AG10803 (cell line): ENCODE results near the gene GGTA1.

Source experiments
- DNase-seq: peaks from one replicate; pipeline ENCODE4 v3.0.0; 2010; ENCODE audit warnings: low read depth
- H3K4me3 ChIP-seq: 2 replicates; pipeline ENCODE4 v1.5.1; 2011; ENCODE audit warnings: mild to moderate bottlenecking, low read length, control low read depth
- CTCF ChIP-seq: conservative IDR thresholded peaks from 2 replicates; pipeline ENCODE4 v1.5.1; 2011; ENCODE audit warnings: mild to moderate bottlenecking, low read length, control low read depth, inconsistent platforms

The GGTA1 gene

GRCh38 chr9:121478816-121479676 is 20.6 kb downstream of the GGTA1 start:
- H3K4me3 ChIP-seq: no peak overlapping the region
- no peak for TF ChIP-seq CTCF
- DNase-seq: no peak

- no peak overlapping the region for H3K4me3 ChIP-seq
- TF ChIP-seq CTCF: no peak
Observed at GRCh38 chr9:121476156-121476555, 23.5 kb downstream of the GGTA1 start.

GRCh38 chr9:121474231-121474947 is 25.3 kb downstream of the GGTA1 start:
- no peak for TF ChIP-seq CTCF
- no peak for DNase-seq
- no peak overlapping the region for H3K4me3 ChIP-seq

More at GRCh38 chr9:121476156-121476555, 23.5 kb downstream of the GGTA1 start:
- DNase-seq: no peak

- DNase-seq: no peak
- no peak for TF ChIP-seq CTCF
- H3K4me3 ChIP-seq: no peak overlapping the region
Observed at GRCh38 chr9:121473229-121473628, 26.4 kb downstream of the GGTA1 start.

GRCh38 chr9:121472446-121472845 is 27.2 kb downstream of the GGTA1 start:
- H3K4me3 ChIP-seq: no peak overlapping the region
- no peak for TF ChIP-seq CTCF
- DNase-seq: no peak

GRCh38 chr9:121466142-121466541 is 33.5 kb downstream of the GGTA1 start:
- TF ChIP-seq CTCF: no peak
- no peak for DNase-seq

More at GRCh38 chr9:121466142-121466541, 33.5 kb downstream of the GGTA1 start:
- no peak overlapping the region for H3K4me3 ChIP-seq
